Tibial nerve (tissue), 4 donors: ENCODE results near the gene TMSB10.

Experiments used
- EP300 ChIP-seq, 2 donors: sonication (generic); formaldehyde crosslinking; IDR thresholded peaks; one replicate each; pipeline ENCODE4 v1.6.1; 2017; ENCODE audit warnings: antibody characterized with exemption in 2 of 2, mild to moderate bottlenecking in 1 of 2
- TF ChIP-seq, protein P1 (sequence below), 5 experiments: fragments of 200-600 bp in 3 of 5; fragments of 450-650 bp in 2 of 5; sonication (generic) in 3 of 5; IDR thresholded peaks; one replicate each; pipeline ENCODE4 v1.5.1; 2016 to 2019; ENCODE audit warnings: antibody characterized with exemption in 5 of 5, mild to moderate bottlenecking in 3 of 5, moderate library complexity in 2 of 5

DNA sequence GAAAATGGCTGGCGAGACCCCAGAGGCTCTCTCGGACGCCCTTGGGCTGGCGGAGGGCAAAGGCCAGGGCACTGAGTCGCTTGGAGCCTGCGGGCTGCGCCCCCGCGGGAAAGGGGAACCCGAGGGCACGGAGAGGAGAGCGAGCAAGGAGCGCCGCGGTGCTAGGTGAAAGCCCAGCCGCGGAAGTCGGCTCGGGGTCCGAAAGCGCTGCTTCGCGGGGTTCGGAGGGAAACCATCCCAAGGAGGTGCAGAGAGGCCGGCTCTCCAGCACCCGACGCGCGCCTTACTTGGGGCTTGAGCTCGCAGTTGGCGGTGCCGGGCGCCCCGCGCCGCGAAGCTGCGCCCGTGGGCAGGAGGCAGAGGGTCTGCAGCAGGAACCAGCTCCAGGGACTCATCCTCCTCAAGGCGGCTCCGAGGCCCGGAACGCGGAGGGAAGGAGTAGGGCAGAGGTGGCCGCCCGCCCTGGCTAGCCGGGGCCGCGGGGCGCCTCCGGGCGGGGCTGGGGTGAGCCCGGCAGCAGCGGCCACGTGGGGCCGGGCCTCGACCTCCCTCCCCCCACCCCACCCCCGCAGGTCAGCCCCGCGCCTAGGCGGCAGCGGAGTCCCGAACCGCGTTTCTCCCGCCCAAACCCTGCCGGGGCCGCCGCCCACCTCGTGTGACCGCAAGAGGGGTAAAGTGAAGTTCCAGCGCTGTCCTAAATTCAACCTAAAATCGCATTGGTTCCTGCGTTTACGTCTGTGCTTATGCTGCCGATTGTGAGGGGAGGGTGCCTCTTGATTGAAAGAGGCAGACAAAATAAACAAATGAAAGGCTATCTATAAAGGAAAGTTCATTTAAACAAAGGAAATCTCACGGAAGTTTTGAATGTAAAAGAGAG, 24.6 kb upstream of the TMSB10 start, which contains the start of gene TRABD2A:
- TF ChIP-seq, protein P1, sequence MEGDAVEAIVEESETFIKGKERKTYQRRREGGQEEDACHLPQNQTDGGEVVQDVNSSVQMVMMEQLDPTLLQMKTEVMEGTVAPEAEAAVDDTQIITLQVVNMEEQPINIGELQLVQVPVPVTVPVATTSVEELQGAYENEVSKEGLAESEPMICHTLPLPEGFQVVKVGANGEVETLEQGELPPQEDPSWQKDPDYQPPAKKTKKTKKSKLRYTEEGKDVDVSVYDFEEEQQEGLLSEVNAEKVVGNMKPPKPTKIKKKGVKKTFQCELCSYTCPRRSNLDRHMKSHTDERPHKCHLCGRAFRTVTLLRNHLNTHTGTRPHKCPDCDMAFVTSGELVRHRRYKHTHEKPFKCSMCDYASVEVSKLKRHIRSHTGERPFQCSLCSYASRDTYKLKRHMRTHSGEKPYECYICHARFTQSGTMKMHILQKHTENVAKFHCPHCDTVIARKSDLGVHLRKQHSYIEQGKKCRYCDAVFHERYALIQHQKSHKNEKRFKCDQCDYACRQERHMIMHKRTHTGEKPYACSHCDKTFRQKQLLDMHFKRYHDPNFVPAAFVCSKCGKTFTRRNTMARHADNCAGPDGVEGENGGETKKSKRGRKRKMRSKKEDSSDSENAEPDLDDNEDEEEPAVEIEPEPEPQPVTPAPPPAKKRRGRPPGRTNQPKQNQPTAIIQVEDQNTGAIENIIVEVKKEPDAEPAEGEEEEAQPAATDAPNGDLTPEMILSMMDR (IDR thresholded peaks at IDR 0.05), result no peak
- no peak for TF ChIP-seq EP300 (IDR thresholded peaks at IDR 0.05)
